Measurements from ENCODE around the gene GGCX. TPM values are rescaled to one million over a fixed set of nuclear protein-coding genes. Genes with fewer than 3 reads are reported as not detected.

GGCX gene
- total and polyA plus RNA-seq, 2 of the 13 experiments (the other 11 are each of a cell fraction or from before 2014, with no cell fraction given), result 72.5 to 103 TPM

DNA sequence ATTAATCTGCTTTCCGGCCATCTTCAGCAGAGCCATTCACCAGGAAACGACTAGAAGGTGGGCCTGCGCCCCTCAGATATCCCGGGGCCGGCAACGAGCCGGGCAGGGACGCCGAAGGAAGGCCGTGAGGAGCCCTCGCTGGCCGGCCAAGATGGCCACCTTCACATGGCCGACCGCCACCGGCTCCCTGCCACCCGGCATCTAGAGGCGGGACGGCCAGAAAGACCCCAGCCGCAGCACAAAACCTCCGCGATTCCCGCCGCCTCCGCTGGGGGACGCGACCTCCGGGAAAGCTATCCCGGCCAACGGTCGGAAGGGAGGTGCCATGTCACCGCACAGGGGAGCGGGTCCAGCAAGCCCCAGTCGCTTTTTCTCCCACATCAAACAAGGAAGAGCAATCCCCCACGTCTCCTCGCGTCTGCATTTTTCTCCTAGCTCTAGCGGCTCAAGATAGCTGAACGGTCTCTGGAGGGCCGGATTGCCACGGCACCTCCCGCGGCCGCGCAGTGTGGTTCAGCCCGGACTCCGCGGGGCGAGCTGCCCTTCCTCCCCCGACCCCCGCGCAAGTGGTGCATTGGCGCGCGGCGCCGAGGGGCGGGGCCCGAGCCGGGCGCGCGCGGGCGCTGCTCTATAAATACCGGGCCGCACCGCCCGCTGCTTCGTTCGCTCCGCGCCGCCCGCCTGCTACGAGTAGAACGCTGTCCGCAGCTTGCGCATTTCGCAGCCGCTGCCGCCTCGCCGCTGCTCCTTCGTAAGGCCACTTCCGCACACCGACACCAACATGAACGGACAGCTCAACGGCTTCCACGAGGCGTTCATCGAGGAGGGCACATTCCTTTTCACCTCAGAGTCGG is 22.6 kb downstream of the GGCX start, which contains the start of gene MAT2A (continued):
- TF ChIP-seq, protein P1, sequence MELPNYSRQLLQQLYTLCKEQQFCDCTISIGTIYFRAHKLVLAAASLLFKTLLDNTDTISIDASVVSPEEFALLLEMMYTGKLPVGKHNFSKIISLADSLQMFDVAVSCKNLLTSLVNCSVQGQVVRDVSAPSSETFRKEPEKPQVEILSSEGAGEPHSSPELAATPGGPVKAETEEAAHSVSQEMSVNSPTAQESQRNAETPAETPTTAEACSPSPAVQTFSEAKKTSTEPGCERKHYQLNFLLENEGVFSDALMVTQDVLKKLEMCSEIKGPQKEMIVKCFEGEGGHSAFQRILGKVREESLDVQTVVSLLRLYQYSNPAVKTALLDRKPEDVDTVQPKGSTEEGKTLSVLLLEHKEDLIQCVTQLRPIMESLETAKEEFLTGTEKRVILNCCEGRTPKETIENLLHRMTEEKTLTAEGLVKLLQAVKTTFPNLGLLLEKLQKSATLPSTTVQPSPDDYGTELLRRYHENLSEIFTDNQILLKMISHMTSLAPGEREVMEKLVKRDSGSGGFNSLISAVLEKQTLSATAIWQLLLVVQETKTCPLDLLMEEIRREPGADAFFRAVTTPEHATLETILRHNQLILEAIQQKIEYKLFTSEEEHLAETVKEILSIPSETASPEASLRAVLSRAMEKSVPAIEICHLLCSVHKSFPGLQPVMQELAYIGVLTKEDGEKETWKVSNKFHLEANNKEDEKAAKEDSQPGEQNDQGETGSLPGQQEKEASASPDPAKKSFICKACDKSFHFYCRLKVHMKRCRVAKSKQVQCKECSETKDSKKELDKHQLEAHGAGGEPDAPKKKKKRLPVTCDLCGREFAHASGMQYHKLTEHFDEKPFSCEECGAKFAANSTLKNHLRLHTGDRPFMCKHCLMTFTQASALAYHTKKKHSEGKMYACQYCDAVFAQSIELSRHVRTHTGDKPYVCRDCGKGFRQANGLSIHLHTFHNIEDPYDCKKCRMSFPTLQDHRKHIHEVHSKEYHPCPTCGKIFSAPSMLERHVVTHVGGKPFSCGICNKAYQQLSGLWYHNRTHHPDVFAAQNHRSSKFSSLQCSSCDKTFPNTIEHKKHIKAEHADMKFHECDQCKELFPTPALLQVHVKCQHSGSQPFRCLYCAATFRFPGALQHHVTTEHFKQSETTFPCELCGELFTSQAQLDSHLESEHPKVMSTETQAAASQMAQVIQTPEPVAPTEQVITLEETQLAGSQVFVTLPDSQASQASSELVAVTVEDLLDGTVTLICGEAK (IDR thresholded peaks at IDR 0.05), result no peak
- TF ChIP-seq, protein P1 (CRISPR knock-in tag; IDR thresholded peaks at IDR 0.05), result peak; percentile 73
- TF ChIP-seq ZSCAN22 (CRISPR knock-in tag; IDR thresholded peaks at IDR 0.05), result peak; percentile 79; the same call in 1 of the 2 replicates
- peak; percentile 97 for TF ChIP-seq ARID2 (CRISPR knock-in tag; IDR thresholded peaks at IDR 0.05; ENCODE audit: borderline replicate concordance)
- TF ChIP-seq, protein P2, sequence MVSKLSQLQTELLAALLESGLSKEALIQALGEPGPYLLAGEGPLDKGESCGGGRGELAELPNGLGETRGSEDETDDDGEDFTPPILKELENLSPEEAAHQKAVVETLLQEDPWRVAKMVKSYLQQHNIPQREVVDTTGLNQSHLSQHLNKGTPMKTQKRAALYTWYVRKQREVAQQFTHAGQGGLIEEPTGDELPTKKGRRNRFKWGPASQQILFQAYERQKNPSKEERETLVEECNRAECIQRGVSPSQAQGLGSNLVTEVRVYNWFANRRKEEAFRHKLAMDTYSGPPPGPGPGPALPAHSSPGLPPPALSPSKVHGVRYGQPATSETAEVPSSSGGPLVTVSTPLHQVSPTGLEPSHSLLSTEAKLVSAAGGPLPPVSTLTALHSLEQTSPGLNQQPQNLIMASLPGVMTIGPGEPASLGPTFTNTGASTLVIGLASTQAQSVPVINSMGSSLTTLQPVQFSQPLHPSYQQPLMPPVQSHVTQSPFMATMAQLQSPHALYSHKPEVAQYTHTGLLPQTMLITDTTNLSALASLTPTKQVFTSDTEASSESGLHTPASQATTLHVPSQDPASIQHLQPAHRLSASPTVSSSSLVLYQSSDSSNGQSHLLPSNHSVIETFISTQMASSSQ (IDR thresholded peaks at IDR 0.05; ENCODE audit: low read depth), result peak; percentile 32; the same call in 1 of the 2 replicates
- TF ChIP-seq, protein P2 (CRISPR knock-in tag; IDR thresholded peaks at IDR 0.05; ENCODE audit: borderline replicate concordance), result peak; percentile 38
- TF ChIP-seq MTF2 (CRISPR knock-in tag; IDR thresholded peaks at IDR 0.05; ENCODE audit: borderline replicate concordance), result no peak; the same call in none of the 2 replicates
- peak; percentile 83; the same call in 1 of the 2 replicates for TF ChIP-seq REXO4 (CRISPR knock-in tag; IDR thresholded peaks at IDR 0.05; ENCODE audit: borderline replicate concordance)
- no peak for TF ChIP-seq SALL2 (CRISPR knock-in tag; IDR thresholded peaks at IDR 0.05)
- no peak; the same call in none of the 2 replicates for TF ChIP-seq ZNF431 (CRISPR knock-in tag; IDR thresholded peaks at IDR 0.05; ENCODE audit: borderline replicate concordance, low read depth)
- TF ChIP-seq, protein P3, sequence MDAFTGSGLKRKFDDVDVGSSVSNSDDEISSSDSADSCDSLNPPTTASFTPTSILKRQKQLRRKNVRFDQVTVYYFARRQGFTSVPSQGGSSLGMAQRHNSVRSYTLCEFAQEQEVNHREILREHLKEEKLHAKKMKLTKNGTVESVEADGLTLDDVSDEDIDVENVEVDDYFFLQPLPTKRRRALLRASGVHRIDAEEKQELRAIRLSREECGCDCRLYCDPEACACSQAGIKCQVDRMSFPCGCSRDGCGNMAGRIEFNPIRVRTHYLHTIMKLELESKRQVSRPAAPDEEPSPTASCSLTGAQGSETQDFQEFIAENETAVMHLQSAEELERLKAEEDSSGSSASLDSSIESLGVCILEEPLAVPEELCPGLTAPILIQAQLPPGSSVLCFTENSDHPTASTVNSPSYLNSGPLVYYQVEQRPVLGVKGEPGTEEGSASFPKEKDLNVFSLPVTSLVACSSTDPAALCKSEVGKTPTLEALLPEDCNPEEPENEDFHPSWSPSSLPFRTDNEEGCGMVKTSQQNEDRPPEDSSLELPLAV (CRISPR knock-in tag; conservative IDR thresholded peaks at IDR 0.05; ENCODE audit: low read depth), result peak; percentile 97
- TF ChIP-seq ZNF781 (CRISPR knock-in tag; IDR thresholded peaks at IDR 0.05; ENCODE audit: borderline replicate concordance, not compliant biosample characterization), result peak; percentile 33
- TF ChIP-seq ZNF460 (CRISPR knock-in tag; IDR thresholded peaks at IDR 0.05; ENCODE audit: borderline replicate concordance), result no peak; the same call in 1 of the 2 replicates

All from HepG2 (cell line).